Mammary epithelial cell (primary cell): Measurements from ENCODE around the gene LYRM9.

Experiments
- CTCF ChIP-seq, 2 donors: IDR thresholded peaks in 1 of 2; conservative IDR thresholded peaks in 1 of 2; 2 replicates each; pipeline ENCODE4 v1.5.1; 2011 to 2012; ENCODE audit warnings: inconsistent platforms in 2 of 2, low read length in 2 of 2, mild to moderate bottlenecking in 2 of 2, control low read depth in 1 of 2, low read depth in 1 of 2; ENCODE audit not compliant: insufficient read depth in 1 of 2; ENCODE audit errors: extremely low read depth in 1 of 2
- EZH2 ChIP-seq: IDR thresholded peaks from 2 replicates; pipeline ENCODE4 v1.6.1; 2012; ENCODE audit warnings: low read length, inconsistent platforms, borderline replicate concordance

GRCh38 chr17:27912964-27913363 is 19.8 kb upstream of the LYRM9 start:
- no peak for TF ChIP-seq CTCF (conservative IDR thresholded peaks at IDR 0.05 in 1 of 2, IDR thresholded peaks at IDR 0.05 in 1 of 2; ENCODE audit: extremely low read depth in 1 of 2, insufficient read depth in 1 of 2, low read depth in 1 of 2, low read length in 2 of 2)
- no peak for TF ChIP-seq EZH2
